GM12878 (cell line): ENCODE data around the gene PLPP3.

Experiments used
- ATF2 ChIP-seq: IDR thresholded peaks from 2 replicates; pipeline ENCODE4 v1.6.1; 2012; ENCODE audit warnings: low read length, inconsistent platforms
- CTCF ChIP-seq, 3 experiments: IDR thresholded peaks in 2 of 3; conservative IDR thresholded peaks in 1 of 3; 2 replicates each; pipeline ENCODE4 v1.5.1; 2011; ENCODE audit warnings: low read depth in 3 of 3, low read length in 3 of 3, mild to moderate bottlenecking in 3 of 3, control low read depth in 2 of 3, moderate library complexity in 2 of 3, inconsistent platforms in 1 of 3, mixed read lengths in 1 of 3; ENCODE audit not compliant: control insufficient read depth in 2 of 3, insufficient read depth in 1 of 3; ENCODE audit errors: extremely low read depth in 1 of 3
- HDAC2 ChIP-seq: fragments of 200-600 bp; sonication (generic); IDR thresholded peaks from 2 replicates; pipeline ENCODE4 v1.6.1; 2017
- POLR2A ChIP-seq: IDR thresholded peaks from 2 replicates; pipeline ENCODE4 v1.6.1; 2011; ENCODE audit warnings: low read depth, mild to moderate bottlenecking, low read length
- POLR2AphosphoS5 ChIP-seq: IDR thresholded peaks from 2 replicates; pipeline ENCODE4 v1.6.1; 2011; ENCODE audit warnings: mild to moderate bottlenecking, low read length, inconsistent platforms
- TCF7 ChIP-seq: IDR thresholded peaks from 2 replicates; pipeline ENCODE4 v1.6.1; 2014; ENCODE audit warnings: antibody characterized with exemption, borderline replicate concordance
- ZNF274 ChIP-seq: IDR thresholded peaks from one replicate; pipeline ENCODE4 v1.8.0; 2011; ENCODE audit not compliant: insufficient read length, insufficient read depth
- TF ChIP-seq, protein P1 (sequence below): fragments of 450-650 bp; IDR thresholded peaks from 2 replicates; pipeline ENCODE4 v1.6.1; 2017; ENCODE audit warnings: mild to moderate bottlenecking

DNA sequence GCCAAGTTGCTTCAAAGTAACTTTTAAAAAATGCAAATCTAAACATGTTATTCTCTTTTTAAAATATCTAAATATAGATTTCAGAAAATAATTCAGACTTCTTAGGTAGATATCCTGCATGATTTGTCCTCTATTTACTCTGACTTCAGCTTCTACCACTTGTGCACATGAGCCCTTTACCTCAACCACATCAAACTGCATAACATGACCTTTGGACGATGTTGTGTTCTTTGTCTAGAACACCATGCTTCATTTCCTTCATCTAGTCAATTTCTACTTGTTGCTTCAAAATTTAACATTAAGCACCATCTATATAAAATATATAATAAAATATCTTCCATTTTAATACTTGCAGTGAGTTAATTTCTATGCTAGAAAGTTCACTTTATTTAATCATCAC is 96.9 kb downstream of the PLPP3 start:
- TF ChIP-seq CTCF (IDR thresholded peaks at IDR 0.05 in 2 of 3, conservative IDR thresholded peaks at IDR 0.05 in 1 of 3; ENCODE audit: control insufficient read depth in 2 of 3, extremely low read depth in 1 of 3, insufficient read depth in 1 of 3, low read depth in 3 of 3, low read length in 3 of 3), result no peak
- no peak for TF ChIP-seq POLR2A
- TF ChIP-seq, protein P1, sequence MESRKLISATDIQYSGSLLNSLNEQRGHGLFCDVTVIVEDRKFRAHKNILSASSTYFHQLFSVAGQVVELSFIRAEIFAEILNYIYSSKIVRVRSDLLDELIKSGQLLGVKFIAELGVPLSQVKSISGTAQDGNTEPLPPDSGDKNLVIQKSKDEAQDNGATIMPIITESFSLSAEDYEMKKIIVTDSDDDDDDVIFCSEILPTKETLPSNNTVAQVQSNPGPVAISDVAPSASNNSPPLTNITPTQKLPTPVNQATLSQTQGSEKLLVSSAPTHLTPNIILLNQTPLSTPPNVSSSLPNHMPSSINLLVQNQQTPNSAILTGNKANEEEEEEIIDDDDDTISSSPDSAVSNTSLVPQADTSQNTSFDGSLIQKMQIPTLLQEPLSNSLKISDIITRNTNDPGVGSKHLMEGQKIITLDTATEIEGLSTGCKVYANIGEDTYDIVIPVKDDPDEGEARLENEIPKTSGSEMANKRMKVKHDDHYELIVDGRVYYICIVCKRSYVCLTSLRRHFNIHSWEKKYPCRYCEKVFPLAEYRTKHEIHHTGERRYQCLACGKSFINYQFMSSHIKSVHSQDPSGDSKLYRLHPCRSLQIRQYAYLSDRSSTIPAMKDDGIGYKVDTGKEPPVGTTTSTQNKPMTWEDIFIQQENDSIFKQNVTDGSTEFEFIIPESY, result no peak
- TF ChIP-seq POLR2AphosphoS5, result no peak
- no peak for TF ChIP-seq HDAC2
- TF ChIP-seq ZNF274, result no peak
- no peak for TF ChIP-seq TCF7
- no peak for TF ChIP-seq ATF2
